Osteoblast (primary cell): ENCODE measurements around the gene KLHL17. TPM values are rescaled to one million over a fixed set of nuclear protein-coding genes. Genes with fewer than 3 reads are reported as not detected.
"Not testable (repeated sequence)": the region's sequence is repeated elsewhere in the genome, so short reads cannot be mapped to it uniquely, and the experiment has no call there.

Experiments
- DNase-seq: peaks from one replicate; pipeline ENCODE4 v3.0.0; 2011; ENCODE audit warnings: low spot score, mixed read lengths; ENCODE audit not compliant: insufficient read length; ENCODE audit errors: missing footprints
- H2AFZ ChIP-seq: 2 replicates; pipeline ENCODE4 v1.6.0; 2011; ENCODE audit warnings: mild to moderate bottlenecking, low read length
- H3K27ac ChIP-seq: 2 replicates; pipeline ENCODE4 v1.5.1; 2011; ENCODE audit warnings: mild to moderate bottlenecking, low read depth, low read length, moderate library complexity
- H3K27me3 ChIP-seq: 2 replicates; pipeline ENCODE4 v1.6.0; 2012; ENCODE audit warnings: mild to moderate bottlenecking, control low read depth, inconsistent platforms, low read length, moderate library complexity; ENCODE audit not compliant: insufficient read depth
- H3K36me3 ChIP-seq: 2 replicates; pipeline ENCODE4 v1.5.1; 2011; ENCODE audit warnings: mild to moderate bottlenecking, low read length, control low read depth, moderate library complexity; ENCODE audit not compliant: insufficient read depth
- H3K4me1 ChIP-seq: 2 replicates; pipeline ENCODE4 v1.5.1; 2011; ENCODE audit warnings: mild to moderate bottlenecking, low read length, control low read depth, moderate library complexity; ENCODE audit not compliant: insufficient read depth
- H3K4me2 ChIP-seq: 2 replicates; pipeline ENCODE4 v1.6.0; 2011; ENCODE audit warnings: mild to moderate bottlenecking, low read length; ENCODE audit not compliant: insufficient read depth
- H3K4me3 ChIP-seq: fragments of 200-600 bp; sonication (generic); 3 replicates; pipeline ENCODE4 v1.5.1; 2012; ENCODE audit warnings: mild to moderate bottlenecking, low read length, inconsistent platforms; ENCODE audit not compliant: insufficient read depth
- H3K79me2 ChIP-seq: 2 replicates; pipeline ENCODE4 v1.6.0; 2012; ENCODE audit warnings: mild to moderate bottlenecking, low read length, control low read depth, inconsistent platforms; ENCODE audit not compliant: insufficient read depth
- H3K9me3 ChIP-seq: 2 replicates; pipeline ENCODE4 v1.5.1; 2011; ENCODE audit warnings: low read depth, low read length, control low read depth
- H4K20me1 ChIP-seq: 2 replicates; pipeline ENCODE4 v1.6.0; 2012; ENCODE audit warnings: mild to moderate bottlenecking, low read length, control low read depth; ENCODE audit not compliant: insufficient read depth
- total RNA-seq: library from RNA; depleted of rRNA; stranded (reverse); fragments of >200 nt; gene quantifications from 2 replicates; pipeline ENCODE4 v1.2.3, GENCODE V29; 2012
- TF ChIP-seq, protein P1 (sequence below): IDR thresholded peaks from 2 replicates; pipeline ENCODE4 v1.5.1; 2011; ENCODE audit warnings: mild to moderate bottlenecking, low read depth, low read length, moderate library complexity; ENCODE audit errors: extremely low read depth

Gene KLHL17
- total RNA-seq, 1 donor: 5.4 TPM

DNA sequence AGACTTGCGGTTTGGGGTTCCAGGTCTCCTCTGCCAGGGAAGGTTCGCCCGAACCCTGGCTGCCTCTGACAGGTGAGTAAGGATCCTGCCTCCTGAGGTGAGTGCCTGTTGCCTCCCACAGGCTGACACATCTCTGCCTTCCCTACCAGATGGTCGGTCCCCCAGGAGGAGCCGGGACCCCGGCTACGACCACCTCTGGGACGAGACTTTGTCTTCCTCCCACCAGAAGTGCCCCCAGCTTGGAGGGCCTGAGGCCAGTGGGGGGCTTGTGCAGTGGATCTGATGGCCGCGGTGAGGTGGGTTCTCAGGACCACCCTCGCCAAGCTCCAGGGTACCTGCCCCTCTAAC, 13.9 kb downstream of the KLHL17 start:
- no peak overlapping the region for H3K4me3 ChIP-seq
- H4K20me1 ChIP-seq: no peaks in the 10 kb centered on the region
- H3K27me3 ChIP-seq: no peaks in the 10 kb centered on the region
- H3K4me2 ChIP-seq: no peak overlapping the region
- no peak overlapping the region for H3K27ac ChIP-seq
- no peaks in the 10 kb centered on the region for H3K79me2 ChIP-seq
- DNase-seq: peak; percentile 86
- H3K4me1 ChIP-seq: no peaks in the 10 kb centered on the region
- TF ChIP-seq, protein P1, sequence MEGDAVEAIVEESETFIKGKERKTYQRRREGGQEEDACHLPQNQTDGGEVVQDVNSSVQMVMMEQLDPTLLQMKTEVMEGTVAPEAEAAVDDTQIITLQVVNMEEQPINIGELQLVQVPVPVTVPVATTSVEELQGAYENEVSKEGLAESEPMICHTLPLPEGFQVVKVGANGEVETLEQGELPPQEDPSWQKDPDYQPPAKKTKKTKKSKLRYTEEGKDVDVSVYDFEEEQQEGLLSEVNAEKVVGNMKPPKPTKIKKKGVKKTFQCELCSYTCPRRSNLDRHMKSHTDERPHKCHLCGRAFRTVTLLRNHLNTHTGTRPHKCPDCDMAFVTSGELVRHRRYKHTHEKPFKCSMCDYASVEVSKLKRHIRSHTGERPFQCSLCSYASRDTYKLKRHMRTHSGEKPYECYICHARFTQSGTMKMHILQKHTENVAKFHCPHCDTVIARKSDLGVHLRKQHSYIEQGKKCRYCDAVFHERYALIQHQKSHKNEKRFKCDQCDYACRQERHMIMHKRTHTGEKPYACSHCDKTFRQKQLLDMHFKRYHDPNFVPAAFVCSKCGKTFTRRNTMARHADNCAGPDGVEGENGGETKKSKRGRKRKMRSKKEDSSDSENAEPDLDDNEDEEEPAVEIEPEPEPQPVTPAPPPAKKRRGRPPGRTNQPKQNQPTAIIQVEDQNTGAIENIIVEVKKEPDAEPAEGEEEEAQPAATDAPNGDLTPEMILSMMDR: no peak
- H3K9me3 ChIP-seq: no peaks in the 10 kb centered on the region
- no peak overlapping the region for H2AFZ ChIP-seq
- no peaks in the 10 kb centered on the region for H3K36me3 ChIP-seq

DNA sequence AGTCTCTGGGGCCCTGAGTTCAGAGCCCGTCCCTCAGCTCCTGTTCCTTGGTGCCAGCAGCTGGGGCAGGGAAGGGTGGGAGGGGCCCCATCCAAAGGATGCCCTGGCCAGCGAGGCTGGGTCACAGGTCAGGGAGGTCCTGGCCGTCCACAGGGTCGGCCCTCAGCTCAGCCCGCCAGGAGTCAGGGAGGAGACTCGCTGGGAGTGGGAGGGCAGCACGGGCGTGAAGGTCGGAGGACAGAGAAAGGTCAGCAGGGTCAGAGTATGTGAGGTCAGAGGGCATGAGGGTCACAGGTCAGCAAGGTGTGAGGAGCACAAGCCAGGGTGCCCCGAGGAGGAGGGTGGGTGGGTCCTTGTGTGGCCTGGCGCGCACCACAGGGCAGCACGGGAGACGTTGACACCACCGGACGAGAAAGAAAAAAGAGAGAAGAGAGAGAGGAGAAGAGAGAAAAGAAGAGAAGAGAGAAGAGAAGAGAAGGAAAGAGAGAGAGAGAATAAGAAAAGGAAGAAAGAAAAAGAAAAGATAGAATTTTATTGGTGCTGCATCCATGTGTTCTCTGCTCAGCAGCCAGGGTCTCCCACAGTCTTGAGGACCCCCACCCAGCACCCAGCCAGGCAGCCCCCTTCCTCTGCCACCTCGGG, 14.4 kb downstream of the KLHL17 start:
- no peak overlapping the region for H3K4me2 ChIP-seq
- no peak overlapping the region for H2AFZ ChIP-seq
- H3K27me3 ChIP-seq: no peaks in the 10 kb centered on the region
- no peaks in the 10 kb centered on the region for H3K9me3 ChIP-seq
- no peaks in the 10 kb centered on the region for H4K20me1 ChIP-seq
- TF ChIP-seq, protein P1: no peak
- H3K79me2 ChIP-seq: no peaks in the 10 kb centered on the region
- H3K4me1 ChIP-seq: no peaks in the 10 kb centered on the region
- no peak overlapping the region for H3K4me3 ChIP-seq
- peak; percentile 75 for DNase-seq
- no peaks in the 10 kb centered on the region for H3K36me3 ChIP-seq
- H3K27ac ChIP-seq: no peak overlapping the region

DNA sequence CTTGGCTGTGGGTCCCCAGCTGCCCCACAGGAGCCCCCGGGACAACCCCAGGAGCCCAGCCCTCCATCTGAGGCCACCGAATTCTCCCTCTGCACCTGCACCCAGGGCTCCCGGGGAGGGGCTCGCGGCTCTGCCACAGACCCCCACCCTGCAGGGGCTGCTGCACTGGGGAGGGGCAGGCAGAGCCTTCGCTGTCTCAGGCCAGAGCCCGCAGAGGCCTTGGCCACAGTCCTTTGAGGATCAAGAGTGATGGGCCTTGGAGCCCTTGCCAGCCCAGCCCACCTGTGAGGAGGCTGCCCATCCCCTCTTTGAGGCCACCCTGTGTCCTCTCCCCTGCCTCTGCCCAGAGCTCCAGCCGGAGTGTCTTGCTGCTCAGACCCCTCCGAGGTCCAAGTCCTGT, 15.0 kb downstream of the KLHL17 start:
- Histone ChIP-seq H3K27me3 (no peaks in the 10 kb centered on the region), H3K27ac (no peak overlapping the region), H3K9me3 (no peaks in the 10 kb centered on the region), H2AFZ (no peak overlapping the region), H3K4me1 (no peaks in the 10 kb centered on the region), H3K36me3 (no peaks in the 10 kb centered on the region), H3K79me2 (no peaks in the 10 kb centered on the region), H3K4me2 (no peak overlapping the region), H3K4me3 (no peak overlapping the region), H4K20me1 (no peaks in the 10 kb centered on the region)
- DNase-seq: peak; percentile 84
- TF ChIP-seq, protein P1: no peak

DNA sequence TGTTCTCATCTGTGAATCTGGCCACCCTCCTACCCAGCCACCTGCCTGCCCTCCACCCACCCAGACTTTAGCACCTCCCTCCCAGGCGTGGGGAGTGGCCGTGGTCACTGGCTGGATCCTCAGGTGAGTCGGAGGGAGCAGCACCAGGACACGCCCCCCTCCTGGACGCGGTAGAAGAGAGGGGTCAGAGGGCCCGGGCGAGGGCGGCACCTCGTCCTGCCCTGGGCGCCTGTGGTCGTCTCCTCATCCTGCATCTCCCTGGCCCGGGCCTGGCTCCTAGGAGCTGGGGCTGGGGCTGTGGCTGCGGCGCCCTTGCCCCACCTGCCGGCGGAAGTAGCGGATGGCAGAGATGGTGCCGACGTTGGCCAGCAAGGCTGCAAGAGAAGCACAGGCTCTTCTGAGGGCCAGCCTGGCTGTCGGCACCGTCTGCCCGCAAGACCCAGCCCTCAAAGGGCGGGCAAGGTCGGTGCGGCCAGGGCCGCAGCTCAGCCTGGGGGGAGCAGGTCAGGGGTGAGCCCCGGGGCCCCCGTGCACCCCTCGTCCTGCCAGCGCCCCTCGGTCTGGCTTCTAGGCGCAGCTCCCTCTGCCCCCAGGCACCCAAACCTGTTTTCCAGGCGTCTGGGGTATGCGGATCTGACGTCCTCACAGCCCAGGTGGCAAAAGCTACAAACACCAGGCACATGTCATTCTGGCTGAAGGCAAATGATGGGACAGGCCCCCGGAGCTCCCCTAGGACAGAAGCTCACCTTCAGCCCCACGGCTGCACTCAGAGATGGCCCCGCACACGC, 15.7 kb downstream of the KLHL17 start:
- DNase-seq: peak; percentile 99
- H2AFZ ChIP-seq: peak overlapping the region; percentile 70
- H3K9me3 ChIP-seq: no peaks in the 10 kb centered on the region
- H3K27me3 ChIP-seq: no peaks in the 10 kb centered on the region
- H3K4me2 ChIP-seq: peak overlapping the region; percentile 78
- TF ChIP-seq, protein P1: peak; percentile 45
- H3K4me1 ChIP-seq: no peaks in the 10 kb centered on the region
- peak overlapping the region; percentile 61 for H3K4me3 ChIP-seq
- H3K27ac ChIP-seq: no peak overlapping the region
- no peaks in the 10 kb centered on the region for H4K20me1 ChIP-seq
- H3K79me2 ChIP-seq: no peaks in the 10 kb centered on the region
- no peaks in the 10 kb centered on the region for H3K36me3 ChIP-seq

DNA sequence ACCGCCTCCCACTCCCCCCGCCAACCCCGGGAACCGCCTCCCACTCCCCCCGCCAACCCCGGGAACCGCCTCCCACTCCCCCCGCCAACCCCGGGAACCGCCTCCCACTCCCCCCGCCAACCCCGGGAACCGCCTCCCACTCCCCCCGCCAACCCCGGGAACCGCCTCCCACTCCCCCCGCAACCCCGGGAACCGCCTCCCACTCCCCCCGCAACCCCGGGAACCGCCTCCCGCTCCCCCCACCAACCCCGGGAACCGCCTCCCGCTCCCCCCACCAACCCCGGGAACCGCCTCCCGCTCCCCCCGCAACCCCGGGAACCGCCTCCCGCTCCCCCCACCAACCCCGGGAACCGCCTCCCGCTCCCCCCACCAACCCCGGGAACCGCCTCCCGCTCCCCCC, 16.4 kb downstream of the KLHL17 start:
- not testable (repeated sequence) for H3K27me3 ChIP-seq, H3K4me2 ChIP-seq, H4K20me1 ChIP-seq, H2AFZ ChIP-seq, H3K36me3 ChIP-seq, H3K4me1 ChIP-seq, H3K79me2 ChIP-seq, H3K27ac ChIP-seq, DNase-seq, H3K9me3 ChIP-seq, H3K4me3 ChIP-seq
